GM23248 (cell line): ENCODE results near the gene RAPGEF2.
"Not testable (repeated sequence)": the region's sequence is repeated elsewhere in the genome, so short reads cannot be mapped to it uniquely, and the experiment has no call there.

ENCODE experiments used
- EZH2 ChIP-seq: fragments of 200-600 bp; sonication (generic); IDR thresholded peaks from 2 replicates; pipeline ENCODE4 v1.6.1; 2018; ENCODE audit warnings: antibody characterized with exemption, mild to moderate bottlenecking; ENCODE audit not compliant: insufficient read depth, poor library complexity, severe bottlenecking
- EZH2phosphoT487 ChIP-seq: fragments of 200-600 bp; sonication (generic); IDR thresholded peaks from 2 replicates; pipeline ENCODE4 v1.6.1; 2018; ENCODE audit warnings: antibody characterized with exemption, moderate library complexity, mild to moderate bottlenecking, low read depth; ENCODE audit not compliant: insufficient read depth

- TF ChIP-seq EZH2, EZH2phosphoT487: not testable (repeated sequence)
These were observed 13.8 kb downstream of the RAPGEF2 start for GRCh38 chr4:159116693-159117092.
